ENCODE measurements around the gene VAV2.

GRCh38 chr9:133863257-133863592 is 128.9 kb downstream of the VAV2 start:
- TF ChIP-seq RCOR1 (IDR thresholded peaks at IDR 0.05; ENCODE audit: borderline replicate concordance in 1 of 2, low read depth in 2 of 2, low read length in 2 of 2) = no peak
- TF ChIP-seq KDM1A (IDR thresholded peaks at IDR 0.05) = no peak
- no peak for TF ChIP-seq CEBPZ (IDR thresholded peaks at IDR 0.05; ENCODE audit: borderline replicate concordance, low read depth, low read length)
- TF ChIP-seq PYGO2 (tag; IDR thresholded peaks at IDR 0.05) = no peak
- no peak for TF ChIP-seq ZNF316 (IDR thresholded peaks at IDR 0.05)
- TF ChIP-seq, protein P1, sequence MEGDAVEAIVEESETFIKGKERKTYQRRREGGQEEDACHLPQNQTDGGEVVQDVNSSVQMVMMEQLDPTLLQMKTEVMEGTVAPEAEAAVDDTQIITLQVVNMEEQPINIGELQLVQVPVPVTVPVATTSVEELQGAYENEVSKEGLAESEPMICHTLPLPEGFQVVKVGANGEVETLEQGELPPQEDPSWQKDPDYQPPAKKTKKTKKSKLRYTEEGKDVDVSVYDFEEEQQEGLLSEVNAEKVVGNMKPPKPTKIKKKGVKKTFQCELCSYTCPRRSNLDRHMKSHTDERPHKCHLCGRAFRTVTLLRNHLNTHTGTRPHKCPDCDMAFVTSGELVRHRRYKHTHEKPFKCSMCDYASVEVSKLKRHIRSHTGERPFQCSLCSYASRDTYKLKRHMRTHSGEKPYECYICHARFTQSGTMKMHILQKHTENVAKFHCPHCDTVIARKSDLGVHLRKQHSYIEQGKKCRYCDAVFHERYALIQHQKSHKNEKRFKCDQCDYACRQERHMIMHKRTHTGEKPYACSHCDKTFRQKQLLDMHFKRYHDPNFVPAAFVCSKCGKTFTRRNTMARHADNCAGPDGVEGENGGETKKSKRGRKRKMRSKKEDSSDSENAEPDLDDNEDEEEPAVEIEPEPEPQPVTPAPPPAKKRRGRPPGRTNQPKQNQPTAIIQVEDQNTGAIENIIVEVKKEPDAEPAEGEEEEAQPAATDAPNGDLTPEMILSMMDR (IDR thresholded peaks at IDR 0.05 in 2 of 3, conservative IDR thresholded peaks at IDR 0.05 in 1 of 3; ENCODE audit: insufficient read depth in 2 of 3, low read depth in 1 of 3, low read length in 3 of 3) = no peak
- TF ChIP-seq HDAC1 (IDR thresholded peaks at IDR 0.05) = no peak
- TF ChIP-seq ZNF165 (CRISPR knock-in tag; IDR thresholded peaks at IDR 0.05; ENCODE audit: borderline replicate concordance) = no peak
- TF ChIP-seq KLF10 (CRISPR knock-in tag; IDR thresholded peaks at IDR 0.05) = no peak
- TF ChIP-seq ZBTB7A (IDR thresholded peaks at IDR 0.05; ENCODE audit: borderline replicate concordance, control insufficient read depth, low read depth, low read length) = no peak
- no peak for TF ChIP-seq POLR2A (conservative IDR thresholded peaks at IDR 0.05)
- TF ChIP-seq CHD4 (IDR thresholded peaks at IDR 0.05; ENCODE audit: insufficient read depth, insufficient replicate concordance, low read depth, low read length, poor library complexity, severe bottlenecking) = no peak
- no peak for TF ChIP-seq RAD21 (CRISPR knock-in tag; conservative IDR thresholded peaks at IDR 0.05 in 1 of 2, IDR thresholded peaks at IDR 0.05 in 1 of 2)
- no peak for TF ChIP-seq PHF20 (IDR thresholded peaks at IDR 0.05; ENCODE audit: partially characterized antibody)

Measured in K562 (cell line).